ENCODE data around the gene EIF2D.

Gene EIF2D

DNA sequence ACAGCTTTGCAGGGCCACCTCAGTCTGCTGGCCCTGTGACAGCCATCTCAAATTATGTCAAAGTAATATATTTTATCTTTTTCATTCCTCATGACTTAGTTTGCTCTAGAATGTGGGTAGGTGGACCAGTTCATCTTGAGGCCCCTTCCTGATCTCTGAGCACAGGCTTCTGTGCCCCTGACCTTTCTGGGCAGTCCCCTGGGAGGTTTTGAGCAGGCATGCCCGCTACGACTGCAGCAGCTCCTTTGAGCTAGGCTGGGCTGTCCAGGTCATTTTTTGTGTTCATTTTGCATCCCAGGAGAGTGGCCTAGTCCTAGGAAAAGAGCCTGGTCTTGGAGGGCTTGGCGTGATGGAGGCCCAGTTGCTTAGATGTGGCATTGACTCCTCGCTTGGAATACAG, 42.7 kb downstream of the EIF2D start:
- no peak for DNase-seq (ENCODE audit: low read depth)

DNA sequence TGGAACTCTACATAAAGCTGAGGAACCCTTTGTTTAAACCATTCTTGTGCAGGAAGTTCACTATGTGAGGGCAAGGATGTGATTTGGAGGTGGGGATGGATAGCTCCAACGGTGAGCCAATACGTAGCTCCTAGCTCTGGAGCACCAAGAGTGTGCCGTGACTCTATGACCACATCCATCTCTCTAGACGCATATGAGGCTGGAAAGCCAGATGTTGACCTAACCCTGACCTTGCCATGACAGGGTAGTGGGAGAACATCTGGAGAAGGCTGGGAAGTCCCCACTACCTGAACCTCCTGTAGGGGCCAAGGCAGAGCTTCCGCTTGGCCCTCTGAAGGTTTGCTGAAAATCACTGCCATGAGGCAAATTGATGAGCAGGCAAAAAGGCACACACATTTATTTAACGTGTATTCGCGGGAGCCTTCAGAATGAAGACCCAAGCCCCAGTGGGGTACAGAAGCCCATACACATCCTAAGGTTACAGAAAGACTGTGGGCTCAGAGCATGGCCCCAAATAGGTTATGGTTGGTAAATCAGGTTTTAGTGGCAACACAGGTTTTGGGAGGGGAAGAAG, 43.4 kb downstream of the EIF2D start:
- DNase-seq (ENCODE audit: low read depth): no peak

DNA sequence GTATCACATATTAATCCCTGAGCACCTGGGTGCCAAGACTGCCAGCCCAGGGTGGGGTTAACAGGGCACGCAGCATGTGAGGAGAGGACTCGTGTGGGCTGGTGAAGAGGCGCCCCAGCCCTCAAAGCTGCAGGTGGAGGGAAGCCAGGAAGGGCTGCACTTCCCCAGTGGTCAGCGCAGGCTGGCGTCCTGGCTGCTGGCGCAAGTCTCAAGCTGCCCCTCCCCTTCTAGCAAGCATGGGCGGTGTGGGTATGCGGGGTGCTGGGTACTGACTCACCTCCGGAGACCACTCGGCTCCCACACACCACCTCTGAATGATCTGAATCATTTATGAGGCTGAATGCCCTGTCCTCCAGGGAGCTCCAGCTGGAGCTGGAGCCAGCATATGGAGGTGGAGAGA, 44.0 kb downstream of the EIF2D start:
- DNase-seq (ENCODE audit: low read depth): no peak

- DNase-seq (ENCODE audit: low read depth): no peak
Measured at GRCh38 chr1:206566999-206567398, 45.3 kb downstream of the EIF2D start.

DNA sequence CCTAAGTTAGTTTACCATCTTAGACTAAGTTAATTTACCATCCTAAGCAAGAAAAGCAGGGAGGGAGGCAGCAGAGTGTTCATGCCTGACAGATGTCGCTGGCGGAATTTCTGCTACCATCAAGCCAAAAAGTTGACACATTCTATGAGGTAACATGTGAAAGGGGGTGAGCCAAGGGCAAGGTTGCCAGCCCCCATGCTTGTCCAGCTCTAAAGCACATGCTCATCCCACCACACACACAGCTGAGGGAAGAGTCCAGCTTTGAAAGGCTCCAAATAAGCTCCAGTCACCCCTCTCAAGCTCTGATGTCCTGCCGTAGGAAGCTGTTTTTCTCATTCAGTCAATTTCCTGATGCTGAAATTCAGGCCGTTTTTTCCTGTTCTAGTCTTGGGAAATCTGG, 46.3 kb downstream of the EIF2D start:
- no peak for DNase-seq (ENCODE audit: low read depth)

DNA sequence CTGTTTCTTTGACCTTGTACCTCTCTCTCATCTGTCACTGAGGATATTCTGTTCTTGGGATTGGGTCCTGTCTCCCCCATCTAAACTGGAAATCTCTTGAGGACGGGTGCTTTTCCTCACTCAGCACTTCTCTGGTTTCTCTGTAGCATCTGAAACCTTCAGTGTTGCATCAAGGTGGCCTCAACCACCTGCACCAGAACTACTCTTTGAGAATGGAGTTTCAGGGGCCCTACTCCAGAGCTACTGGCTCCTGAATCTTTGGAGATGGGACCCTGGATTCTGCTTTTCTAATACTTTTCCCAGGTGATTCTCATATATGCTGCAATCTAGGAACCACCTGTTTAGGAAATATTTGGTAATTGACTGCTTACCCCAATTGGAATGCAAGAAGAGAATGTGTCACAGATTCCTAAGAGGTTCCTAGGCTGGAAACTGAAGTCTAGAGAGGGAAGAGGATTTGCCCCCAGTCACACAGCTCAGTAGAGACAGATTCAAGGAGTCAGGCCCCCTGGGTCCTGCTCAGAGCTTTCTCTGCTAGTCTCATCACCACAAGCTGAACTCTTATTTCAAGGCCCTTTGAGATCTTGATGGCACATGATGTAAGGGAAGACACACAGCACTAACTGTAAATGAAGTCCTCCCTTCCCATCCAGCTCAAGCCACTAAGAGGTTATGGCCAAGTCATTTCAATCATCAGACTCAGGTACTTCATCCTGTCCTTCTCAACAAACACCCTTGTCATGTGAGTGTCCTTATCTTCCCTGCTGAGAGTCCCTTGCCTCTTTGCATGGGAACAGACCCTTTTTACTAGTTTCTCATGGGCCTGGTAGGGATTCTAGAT, 48.7 kb downstream of the EIF2D start:
- no peak for DNase-seq (ENCODE audit: low read depth)

DNA sequence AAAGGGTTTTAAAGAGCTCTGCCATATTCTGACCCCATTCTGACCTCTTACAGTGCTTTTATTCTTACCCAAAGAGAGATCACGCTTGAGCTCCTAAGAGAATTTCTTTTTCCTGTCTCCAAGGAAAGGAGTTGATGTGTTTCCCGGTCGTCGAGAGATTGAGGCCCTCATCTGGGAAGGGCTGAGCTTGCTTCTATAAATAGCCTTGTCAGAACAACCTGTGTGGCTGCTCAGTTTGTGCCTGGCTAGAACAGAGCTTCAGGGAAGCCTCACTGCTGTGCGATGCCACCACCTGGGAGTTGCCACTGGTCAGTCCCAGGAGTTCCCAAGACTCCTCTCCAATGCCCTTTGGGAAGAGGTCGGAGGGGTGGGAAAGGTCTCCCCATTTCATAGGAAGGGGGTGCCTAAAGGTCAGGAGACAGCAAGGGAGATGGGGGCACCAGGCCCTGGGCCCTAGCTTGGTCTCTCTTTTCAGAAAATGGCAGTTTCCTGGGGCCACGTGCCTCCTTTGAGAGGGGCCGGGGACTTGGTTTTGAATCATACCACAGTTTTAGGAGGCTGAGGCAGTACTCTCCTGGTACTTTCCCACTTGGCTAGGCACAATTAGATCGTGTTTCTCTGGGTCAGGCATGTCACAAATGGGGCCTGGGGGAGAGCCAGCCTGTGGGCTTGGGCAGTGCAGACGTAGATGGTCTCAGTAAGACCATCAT, 52.1 kb downstream of the EIF2D start:
- DNase-seq (ENCODE audit: low read depth): no peak

- DNase-seq (ENCODE audit: low read depth): no peak
Measured at GRCh38 chr1:206559672-206559995, 52.6 kb downstream of the EIF2D start.

- no peak for DNase-seq (ENCODE audit: low read depth)
Measured at GRCh38 chr1:206558794-206559671, 53.2 kb downstream of the EIF2D start.

DNA sequence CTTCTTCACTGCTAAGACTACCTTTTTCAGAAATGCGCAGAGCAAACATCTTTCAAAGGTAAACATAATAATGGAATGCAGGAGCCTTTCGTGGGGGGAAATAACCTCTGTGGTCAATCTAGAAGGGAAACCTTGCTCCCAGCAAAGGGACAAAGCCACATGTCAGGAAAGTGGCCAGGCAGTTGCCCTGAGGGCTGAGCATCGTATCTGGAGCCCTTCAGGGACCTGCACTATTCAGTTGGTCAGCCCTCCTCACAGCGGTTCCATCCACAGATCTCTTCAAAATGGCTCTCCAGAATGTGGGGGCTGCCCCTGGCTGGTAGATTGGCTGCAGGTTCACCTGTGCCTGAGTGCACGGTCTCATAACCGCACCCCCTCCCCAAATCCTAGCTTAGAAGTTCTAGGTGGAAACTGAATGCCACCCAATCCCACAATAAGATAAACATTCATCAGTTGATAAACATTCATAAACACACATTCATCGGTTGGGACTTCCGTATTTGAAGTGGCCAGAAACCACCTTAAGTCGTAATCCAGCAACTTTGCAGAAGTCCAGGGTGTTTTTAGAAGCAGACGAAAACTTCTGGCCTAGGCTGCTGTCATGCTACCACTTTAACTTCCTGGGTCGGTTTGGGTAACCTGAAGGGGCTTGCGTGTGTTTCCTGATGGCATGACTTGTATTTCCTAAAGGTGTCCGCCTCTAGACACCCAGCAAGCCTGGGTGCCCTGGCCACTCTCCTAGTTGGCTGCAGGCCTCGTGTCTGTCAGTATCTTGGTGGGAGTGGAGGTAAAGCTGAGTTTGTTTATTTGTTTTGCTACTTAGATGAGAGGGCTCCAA, 54.4 kb downstream of the EIF2D start:
- DNase-seq (ENCODE audit: low read depth): no peak

DNA sequence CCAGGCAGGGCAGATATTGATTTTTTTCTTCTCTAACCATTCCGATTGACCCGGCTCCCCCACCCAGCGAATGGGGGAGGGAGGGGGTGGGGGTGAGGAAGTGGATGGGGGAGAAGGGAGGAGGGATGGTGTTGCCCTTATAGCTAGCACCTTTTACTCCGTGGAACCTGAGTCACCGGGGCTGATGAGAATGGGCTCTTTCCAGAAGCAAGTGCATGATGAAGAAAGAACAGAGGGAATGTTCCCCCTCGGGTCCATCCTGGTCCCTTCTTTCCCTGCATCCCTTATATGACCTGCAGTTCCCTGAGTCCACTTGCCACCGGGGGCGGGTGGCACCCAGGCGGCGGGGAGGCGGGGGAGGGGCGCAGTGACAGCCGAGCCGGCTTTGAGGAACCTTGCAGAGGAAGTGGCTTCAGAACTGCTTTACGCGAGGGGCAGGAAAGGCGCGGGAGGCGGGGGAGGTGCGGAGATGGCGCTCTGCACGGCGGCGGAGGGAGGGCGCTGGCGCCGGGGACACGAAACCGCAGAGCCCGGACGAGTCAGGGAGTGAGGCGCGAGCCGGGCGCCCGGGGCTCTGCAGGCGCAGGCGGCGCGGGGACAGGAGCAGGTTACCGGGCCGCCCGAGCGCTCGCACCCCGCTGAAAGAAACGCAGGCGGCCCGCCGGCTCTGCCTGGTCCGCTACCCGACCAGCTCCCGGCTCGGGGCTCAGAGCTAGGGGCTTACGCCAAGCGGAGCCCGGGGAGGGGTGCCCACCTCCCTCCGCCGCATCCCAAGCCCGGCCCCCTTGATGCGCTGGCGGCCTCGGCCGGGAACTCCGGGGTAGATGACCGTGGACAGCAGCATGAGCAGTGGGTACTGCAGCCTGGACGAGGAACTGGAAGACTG, 55.3 kb downstream of the EIF2D start:
- DNase-seq (ENCODE audit: low read depth): no peak

GRCh38 chr1:206556047-206556749, 56.1 kb downstream of the EIF2D start:
- no peak for DNase-seq (ENCODE audit: low read depth)

- no peak for DNase-seq (ENCODE audit: low read depth)
Measured at GRCh38 chr1:206555473-206555935, 56.8 kb downstream of the EIF2D start.

- no peak for DNase-seq (ENCODE audit: low read depth)
Measured at GRCh38 chr1:206554701-206555472, 57.4 kb downstream of the EIF2D start.

DNA sequence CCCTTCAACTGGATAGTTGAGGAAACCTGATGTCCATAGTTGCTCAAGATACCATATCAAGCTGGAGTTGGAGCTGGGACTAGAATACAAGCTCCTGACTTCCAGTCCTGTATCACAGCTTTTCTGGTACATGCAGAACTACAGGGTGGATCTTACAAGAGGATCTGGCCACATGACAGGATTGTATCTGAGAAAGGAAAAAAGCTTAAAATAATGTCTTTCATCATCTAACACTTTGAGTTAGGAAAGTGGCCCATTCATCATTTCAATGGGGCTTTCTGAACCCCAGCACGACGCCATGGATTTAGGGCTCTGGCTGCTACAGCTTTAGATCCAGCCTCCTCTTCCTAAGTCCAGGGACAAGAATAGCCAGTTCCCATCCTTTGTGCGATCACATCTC, 58.1 kb downstream of the EIF2D start:
- DNase-seq (ENCODE audit: low read depth): no peak

DNA sequence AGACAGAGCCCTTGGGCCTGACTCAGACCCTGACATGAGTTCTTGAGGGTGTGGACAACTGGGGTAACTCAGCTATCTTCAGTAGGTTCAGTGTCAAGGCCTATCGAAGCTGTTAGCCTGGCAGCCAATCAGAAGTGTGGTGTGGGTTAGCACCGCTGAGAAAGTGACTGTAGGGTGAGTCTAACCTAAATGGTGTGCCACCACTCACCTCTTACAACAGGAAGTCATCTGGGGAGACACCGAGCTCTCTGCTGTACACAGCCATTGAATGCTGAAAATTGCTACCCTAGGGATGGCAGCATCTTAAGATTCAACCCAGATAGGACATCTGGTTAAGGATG, 60.3 kb downstream of the EIF2D start:
- no peak for DNase-seq (ENCODE audit: low read depth)

- no peak for DNase-seq (ENCODE audit: low read depth)
Measured at GRCh38 chr1:206551296-206551985, 60.8 kb downstream of the EIF2D start.

DNA sequence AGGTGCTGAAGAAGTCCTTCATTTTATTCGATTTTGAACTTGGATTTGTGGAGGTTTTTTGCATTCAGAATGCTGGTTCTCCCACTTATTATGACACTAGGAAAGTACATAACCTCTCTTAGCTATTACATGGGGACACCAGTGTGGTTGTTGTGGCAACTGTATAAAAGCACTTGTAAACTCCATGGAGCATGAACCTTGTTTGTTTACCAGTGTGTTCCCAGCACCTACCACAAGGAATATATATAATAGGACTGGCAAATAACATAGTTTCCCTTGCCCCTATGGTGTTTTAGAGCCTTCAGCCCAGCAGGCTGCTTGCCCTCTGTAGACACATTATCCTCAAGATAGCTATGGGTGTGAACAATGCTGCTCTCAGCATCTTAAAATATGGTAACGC, 61.8 kb downstream of the EIF2D start:
- no peak for DNase-seq (ENCODE audit: low read depth)

Data from HS-27A (cell line).